ENCODE measurements around the gene CEACAM4. TPM values are rescaled to one million over a fixed set of nuclear protein-coding genes. Genes with fewer than 3 reads are reported as not detected.

CEACAM4 gene
- total and polyA plus RNA-seq, 2 of the 8 experiments (the other 6 are each of a cell fraction or from before 2014, with no cell fraction given), result not detected

DNA sequence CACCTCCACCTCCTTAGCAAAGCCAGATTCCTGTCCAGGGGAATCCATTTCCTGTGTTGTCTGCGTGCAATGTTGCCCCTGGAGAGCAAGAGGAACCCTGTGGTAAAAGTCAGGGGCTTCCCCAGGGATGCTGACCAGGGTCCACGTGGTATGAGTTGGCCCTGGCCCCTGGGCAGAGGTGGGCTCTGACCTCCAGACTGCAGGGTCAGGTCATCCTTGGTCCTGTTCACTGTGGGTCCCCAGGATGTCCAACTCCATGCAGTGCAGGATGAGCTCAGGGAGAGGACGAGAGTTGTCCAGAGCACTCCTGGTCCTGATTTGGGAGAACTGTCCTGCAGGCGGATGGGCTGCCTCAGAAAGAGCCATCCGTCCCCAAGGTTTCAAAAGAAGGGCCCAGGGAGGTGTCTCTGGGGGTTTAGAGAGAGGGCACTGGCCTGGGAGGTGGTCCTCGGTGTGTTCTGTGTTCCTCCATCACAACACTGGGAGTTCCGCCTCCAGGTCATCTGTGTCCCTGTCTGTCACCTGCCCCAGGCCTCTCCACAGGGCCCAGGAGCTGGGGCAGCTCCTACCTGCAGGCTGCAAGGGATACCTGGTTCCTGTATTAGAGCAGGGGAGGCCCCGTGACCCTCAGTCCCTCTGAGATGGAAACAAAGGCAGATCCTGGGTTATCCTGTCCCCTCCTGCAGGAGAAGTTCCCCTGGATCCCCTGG, 1.2 kb upstream of the CEACAM4 start:
- Histone ChIP-seq H3K4me3 (ENCODE audit: extremely low read depth in 1 of 4, insufficient read depth in 2 of 4, low read depth in 3 of 4, low read length in 4 of 4) (no peak overlapping the region), H3K27me3 (replicated peaks in 1 of 4; ENCODE audit: control insufficient read depth in 3 of 4, extremely low read depth in 1 of 4, insufficient read depth in 3 of 4, low read length in 3 of 4) (no peaks in the 10 kb centered on the region), H3K9me3 (ENCODE audit: insufficient read depth in 2 of 2, low read depth in 1 of 2, low read length in 1 of 2) (peaks cover 48 to 76% of the 10 kb centered on the region in 2 experiments), H3K23ac (ENCODE audit: insufficient read length) (no peak overlapping the region), H4K5ac (ENCODE audit: insufficient read length, low read depth, low read length) (no peak overlapping the region), H2BK5ac (ENCODE audit: low read depth, low read length) (no peak overlapping the region), H3K9ac (replicated peaks in 1 of 4; ENCODE audit: extremely low read depth in 1 of 4, low read depth in 3 of 4, low read length in 3 of 4) (no peak overlapping the region), H3K4me1 (replicated peaks in 1 of 4; ENCODE audit: control insufficient read depth in 3 of 4, insufficient read depth in 4 of 4, low read length in 3 of 4) (no peaks in the 10 kb centered on the region), H3K14ac (ENCODE audit: insufficient read length) (no peak overlapping the region), H4K91ac (replicated peaks; ENCODE audit: insufficient read length, low read length) (no peak overlapping the region), H3K79me2 (ENCODE audit: control insufficient read depth in 1 of 2, insufficient read depth in 2 of 2, low read length in 2 of 2) (no peaks in the 10 kb centered on the region), H2BK15ac (ENCODE audit: low read length) (no peak overlapping the region), H3K23me2 (ENCODE audit: low read depth, low read length) (no peaks in the 10 kb centered on the region; the same call in 1 of the 2 replicates), H2AK5ac (ENCODE audit: low read depth, low read length) (no peak overlapping the region), H2BK120ac (replicated peaks; ENCODE audit: low read depth, low read length) (no peak overlapping the region), H2AFZ (ENCODE audit: low read length) (no peak overlapping the region), H3K36me3 (ENCODE audit: control insufficient read depth in 2 of 4, insufficient read depth in 4 of 4, low read length in 3 of 4) (no peaks in the 10 kb centered on the region), H3K56ac (replicated peaks; ENCODE audit: insufficient read length, low read depth, low read length) (no peak overlapping the region), H3K4ac (replicated peaks; ENCODE audit: insufficient read length, low read depth, low read length) (no peak overlapping the region), H4K20me1 (replicated peaks in 1 of 2; ENCODE audit: control insufficient read depth in 1 of 2, insufficient read depth in 2 of 2, low read length in 2 of 2) (no peaks in the 10 kb centered on the region), H2BK12ac (ENCODE audit: low read depth, low read length) (no peak overlapping the region), H3K18ac (ENCODE audit: extremely low read depth, low read length) (no peak overlapping the region), H3K27ac (ENCODE audit: low read depth, low read length) (no peak overlapping the region), H3K4me2 (ENCODE audit: insufficient read depth in 1 of 2, low read depth in 2 of 2, low read length in 2 of 2) (no peak overlapping the region), H4K8ac (ENCODE audit: extremely low read depth, insufficient read depth, low read length) (no peak overlapping the region; the same call in 1 of the 2 replicates), H3K79me1 (ENCODE audit: low read depth, low read length) (no peaks in the 10 kb centered on the region), H2BK20ac (ENCODE audit: low read length) (no peak overlapping the region)
- no peak for FAIRE-seq
- WGBS, 2 experiments (ENCODE audit: extremely low coverage in 1 of 2, insufficient coverage in 1 of 2, insufficient read length in 1 of 2, insufficient replicate concordance in 2 of 2, low coverage in 1 of 2, low lambda C conversion rate in 2 of 2, missing lambda C conversion rate in 1 of 2), result 56% methylated on average over 8 of the region's 8 CpGs; no CpG with 5 or more reads in 1 of the 2 experiments
- ChIA-PET CTCF (ENCODE audit: partially characterized antibody) (interaction anchor here (0.6 kb wide), 2 partner anchors 163 to 182 kb away, joined by 3 to 4 read pairs; no protein-coding TSS in a partner anchor), POLR2A (ENCODE audit: partially characterized antibody) (no interaction called here)
- no peak for DNase-seq (ENCODE audit: low read depth in 1 of 2, low spot score in 2 of 2)
- TF ChIP-seq BCL11A (IDR thresholded peaks at IDR 0.05; ENCODE audit: low read depth in 2 of 2, low read length in 2 of 2), result no peak
- no peak for TF ChIP-seq MAFK (IDR thresholded peaks at IDR 0.05; ENCODE audit: low read depth, low read length)
- TF ChIP-seq, protein P1, sequence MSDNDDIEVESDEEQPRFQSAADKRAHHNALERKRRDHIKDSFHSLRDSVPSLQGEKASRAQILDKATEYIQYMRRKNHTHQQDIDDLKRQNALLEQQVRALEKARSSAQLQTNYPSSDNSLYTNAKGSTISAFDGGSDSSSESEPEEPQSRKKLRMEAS (IDR thresholded peaks at IDR 0.05), result no peak
- TF ChIP-seq GABPA (IDR thresholded peaks at IDR 0.05; ENCODE audit: borderline replicate concordance, insufficient read depth, low read length), result no peak
- TF ChIP-seq POU5F1 (IDR thresholded peaks at IDR 0.05; ENCODE audit: low read depth, low read length), result no peak
- TF ChIP-seq SIX5 (IDR thresholded peaks at IDR 0.05; ENCODE audit: low read depth, low read length), result no peak
- TF ChIP-seq ASH2L (IDR thresholded peaks at IDR 0.05; ENCODE audit: low read length), result no peak
- no peak for TF ChIP-seq TAF1 (IDR thresholded peaks at IDR 0.05; ENCODE audit: low read depth, low read length)
- TF ChIP-seq RFX5 (IDR thresholded peaks at IDR 0.05; ENCODE audit: borderline replicate concordance, low read depth, low read length), result no peak
- no peak for TF ChIP-seq JUN (IDR thresholded peaks at IDR 0.05; ENCODE audit: low read depth, low read length)
- TF ChIP-seq HDAC6 (IDR thresholded peaks at IDR 0.05; ENCODE audit: low read depth, low read length), result no peak
- TF ChIP-seq POLR2A (IDR thresholded peaks at IDR 0.05; ENCODE audit: control extremely low read depth in 1 of 2, low read depth in 2 of 2, low read length in 2 of 2), result no peak
- no peak for TF ChIP-seq SIRT6 (IDR thresholded peaks at IDR 0.05; ENCODE audit: low read length)
- no peak for TF ChIP-seq ZNF274 (IDR thresholded peaks at IDR 0.05; ENCODE audit: borderline replicate concordance, extremely low read depth, low read length)
- no peak for TF ChIP-seq BACH1 (IDR thresholded peaks at IDR 0.05; ENCODE audit: low read length)
